C4-2B (cell line): ENCODE data around the gene TUBA4B.

Experiments
- H3K27ac ChIP-seq: fragments of 450-650 bp; 2 replicates; pipeline ENCODE4 v1.5.1; 2017
- ZFX ChIP-seq: fragments of 450-650 bp; IDR thresholded peaks from 2 replicates; pipeline ENCODE4 v1.6.1; 2017
- TF ChIP-seq, protein P1 (sequence below): fragments of 450-650 bp; conservative IDR thresholded peaks from 2 replicates; pipeline ENCODE4 v1.5.1; 2017; ENCODE audit warnings: mild to moderate bottlenecking

Gene TUBA4B

DNA sequence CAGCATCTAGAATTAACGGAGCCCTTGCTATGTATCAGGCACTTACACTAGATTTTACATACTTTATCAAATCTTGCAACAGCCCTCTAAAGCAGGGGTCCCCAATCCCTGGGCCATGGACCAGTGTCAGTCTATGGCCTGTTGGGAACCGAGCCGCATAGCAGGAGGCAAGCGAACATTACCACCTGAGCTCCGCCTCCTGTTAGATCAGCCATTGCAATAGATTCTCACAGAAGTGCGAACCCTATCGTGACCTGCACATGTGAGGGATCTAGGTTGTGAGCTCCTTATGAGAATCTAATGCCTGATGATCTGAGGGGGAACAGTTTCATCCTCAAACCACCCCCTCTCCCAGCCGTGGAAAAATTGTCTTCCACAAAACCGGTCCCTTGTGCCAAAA, 39.6 kb downstream of the TUBA4B start:
- H3K27ac ChIP-seq, result no peak overlapping the region
- TF ChIP-seq ZFX, result no peak
- TF ChIP-seq, protein P1, sequence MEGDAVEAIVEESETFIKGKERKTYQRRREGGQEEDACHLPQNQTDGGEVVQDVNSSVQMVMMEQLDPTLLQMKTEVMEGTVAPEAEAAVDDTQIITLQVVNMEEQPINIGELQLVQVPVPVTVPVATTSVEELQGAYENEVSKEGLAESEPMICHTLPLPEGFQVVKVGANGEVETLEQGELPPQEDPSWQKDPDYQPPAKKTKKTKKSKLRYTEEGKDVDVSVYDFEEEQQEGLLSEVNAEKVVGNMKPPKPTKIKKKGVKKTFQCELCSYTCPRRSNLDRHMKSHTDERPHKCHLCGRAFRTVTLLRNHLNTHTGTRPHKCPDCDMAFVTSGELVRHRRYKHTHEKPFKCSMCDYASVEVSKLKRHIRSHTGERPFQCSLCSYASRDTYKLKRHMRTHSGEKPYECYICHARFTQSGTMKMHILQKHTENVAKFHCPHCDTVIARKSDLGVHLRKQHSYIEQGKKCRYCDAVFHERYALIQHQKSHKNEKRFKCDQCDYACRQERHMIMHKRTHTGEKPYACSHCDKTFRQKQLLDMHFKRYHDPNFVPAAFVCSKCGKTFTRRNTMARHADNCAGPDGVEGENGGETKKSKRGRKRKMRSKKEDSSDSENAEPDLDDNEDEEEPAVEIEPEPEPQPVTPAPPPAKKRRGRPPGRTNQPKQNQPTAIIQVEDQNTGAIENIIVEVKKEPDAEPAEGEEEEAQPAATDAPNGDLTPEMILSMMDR, result no peak

DNA sequence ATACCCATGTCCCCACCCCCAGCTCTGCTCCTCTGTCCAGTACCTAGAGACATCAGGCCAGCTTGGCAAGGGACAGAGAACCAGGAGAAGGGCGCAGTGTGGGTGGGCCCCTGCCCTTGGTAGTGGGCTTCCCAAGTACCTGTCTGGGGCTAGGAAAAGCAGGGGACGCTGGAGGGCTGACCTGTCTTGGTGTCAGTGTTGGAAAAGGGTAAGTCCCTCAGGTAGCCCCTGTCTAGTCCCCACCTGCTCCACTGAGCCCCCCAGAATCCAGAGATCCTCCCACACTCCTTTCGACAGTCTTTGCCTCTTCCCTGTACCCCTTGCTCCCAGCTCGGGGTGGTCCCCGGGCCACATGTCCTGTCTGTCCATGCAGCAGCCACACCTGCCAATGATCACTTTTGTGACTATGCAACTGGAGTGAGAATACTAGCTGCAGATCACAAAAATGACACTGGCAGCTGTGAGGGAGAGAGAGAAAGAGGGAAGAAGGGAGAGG, 40.7 kb downstream of the TUBA4B start:
- no peak overlapping the region for H3K27ac ChIP-seq
- TF ChIP-seq ZFX, result no peak
- TF ChIP-seq, protein P1, result no peak

DNA sequence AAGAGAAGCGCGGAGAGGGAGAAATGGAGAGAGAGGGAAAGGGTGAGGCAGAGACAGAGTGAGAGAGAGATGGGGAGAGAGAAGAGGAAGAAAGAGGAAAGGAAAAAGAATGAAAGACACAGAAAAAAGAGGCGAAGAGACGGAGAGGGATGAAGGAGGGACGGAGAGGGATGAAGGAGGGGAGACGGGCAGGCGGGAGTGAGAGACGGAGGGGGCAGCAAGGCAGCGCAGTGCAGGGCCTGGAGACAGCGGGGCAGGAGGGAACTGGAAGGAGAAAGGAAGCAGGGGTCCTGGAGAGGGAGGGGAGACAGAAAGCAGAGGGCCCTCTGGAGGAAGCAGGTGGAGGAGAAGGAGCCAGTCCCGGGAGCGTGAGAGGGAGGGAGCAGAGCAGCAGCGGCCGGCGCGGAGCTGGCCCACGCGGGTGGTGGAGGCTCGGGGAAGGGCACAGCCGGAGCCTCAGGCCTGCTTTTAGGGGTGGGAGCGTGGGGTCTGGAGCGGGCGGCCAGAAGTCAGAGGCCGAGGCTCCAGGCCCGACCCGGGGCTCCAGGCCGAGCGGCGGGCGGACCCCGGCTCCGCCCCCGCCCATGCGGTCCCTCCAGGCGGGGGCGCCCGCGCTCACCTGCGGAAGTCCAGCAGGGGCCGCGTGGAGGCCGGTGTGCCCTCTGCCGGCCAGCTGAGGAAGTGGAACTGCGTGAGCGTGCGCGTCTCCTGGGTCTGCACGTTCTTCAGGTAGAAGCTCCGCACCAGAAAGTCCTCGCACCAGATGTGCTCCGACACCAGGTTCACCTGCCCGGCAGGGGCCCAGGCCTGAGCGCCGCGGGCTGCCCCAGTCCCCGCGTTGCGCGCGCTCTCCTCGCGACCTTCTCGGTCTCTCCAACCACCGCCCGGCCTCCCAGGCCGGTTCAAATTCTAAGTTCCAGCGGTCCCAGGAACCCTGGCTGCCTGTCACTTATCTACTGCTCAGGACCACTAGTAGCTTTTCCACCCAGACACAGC, 41.6 kb downstream of the TUBA4B start:
- H3K27ac ChIP-seq, result peak overlapping the region; percentile 36

DNA sequence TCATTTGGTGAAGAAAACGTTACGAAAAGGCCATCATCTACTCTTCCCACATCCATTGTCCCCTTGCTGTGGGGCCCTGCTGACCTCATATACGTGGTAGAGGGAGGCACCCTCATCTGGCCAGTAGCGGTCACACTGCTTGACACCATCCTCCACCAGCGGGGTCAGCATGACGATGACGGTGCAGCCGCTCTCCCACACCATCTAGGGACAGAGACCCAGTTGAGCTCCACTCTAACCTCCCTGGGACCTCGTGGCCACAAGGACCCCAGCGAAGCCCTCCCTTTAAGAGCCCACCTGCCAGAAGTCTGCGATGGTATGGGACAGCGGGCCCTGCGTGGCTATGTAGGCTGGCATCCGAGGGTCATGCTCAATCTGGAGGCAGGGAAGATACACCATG, 43.1 kb downstream of the TUBA4B start:
- TF ChIP-seq, protein P1, result no peak
- TF ChIP-seq ZFX, result no peak
- no peak overlapping the region for H3K27ac ChIP-seq

More for the DNA sequence above, 41.6 kb downstream of the TUBA4B start:
- TF ChIP-seq, protein P1, result peak; percentile 97
- TF ChIP-seq ZFX, result peak; percentile 39; the same call in 1 of the 2 replicates

DNA sequence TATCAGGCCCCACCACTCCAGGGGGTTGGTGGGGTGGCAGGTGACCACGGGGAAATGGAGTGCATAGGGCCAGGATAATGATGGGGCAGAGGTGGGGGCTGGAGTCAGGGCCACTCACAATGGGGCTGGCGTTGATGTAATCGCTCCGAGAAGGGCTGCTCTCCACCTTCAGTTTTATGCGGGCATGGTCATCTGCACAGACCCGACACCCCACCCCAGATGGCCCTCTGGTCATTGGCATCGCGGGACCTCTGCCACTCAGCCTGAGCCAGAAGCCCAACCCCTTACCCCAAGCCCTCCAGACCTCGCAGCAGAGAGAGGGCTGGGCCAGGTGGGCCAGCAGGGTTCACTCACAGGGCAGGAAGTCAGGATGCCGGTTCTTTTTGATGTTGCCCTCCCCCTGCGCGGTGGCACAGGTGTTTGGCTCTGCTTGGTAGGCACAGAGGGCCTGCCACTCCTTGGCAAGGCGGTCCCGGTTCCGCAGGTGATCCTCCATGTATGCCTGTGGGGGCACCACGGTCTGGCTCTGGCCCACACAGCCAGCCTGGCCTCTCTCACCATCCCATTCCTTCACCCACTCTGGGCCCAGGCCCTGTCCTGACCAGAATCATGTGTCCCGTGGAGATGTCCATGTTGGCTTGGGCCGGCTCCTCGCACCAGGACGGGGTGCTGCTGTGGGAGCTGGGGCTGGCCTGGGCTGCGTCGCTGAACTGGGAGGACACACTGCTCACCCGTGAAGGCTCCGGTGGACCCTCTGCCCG, 43.8 kb downstream of the TUBA4B start:
- no peak for TF ChIP-seq ZFX
- TF ChIP-seq, protein P1, result no peak
- no peak overlapping the region for H3K27ac ChIP-seq

DNA sequence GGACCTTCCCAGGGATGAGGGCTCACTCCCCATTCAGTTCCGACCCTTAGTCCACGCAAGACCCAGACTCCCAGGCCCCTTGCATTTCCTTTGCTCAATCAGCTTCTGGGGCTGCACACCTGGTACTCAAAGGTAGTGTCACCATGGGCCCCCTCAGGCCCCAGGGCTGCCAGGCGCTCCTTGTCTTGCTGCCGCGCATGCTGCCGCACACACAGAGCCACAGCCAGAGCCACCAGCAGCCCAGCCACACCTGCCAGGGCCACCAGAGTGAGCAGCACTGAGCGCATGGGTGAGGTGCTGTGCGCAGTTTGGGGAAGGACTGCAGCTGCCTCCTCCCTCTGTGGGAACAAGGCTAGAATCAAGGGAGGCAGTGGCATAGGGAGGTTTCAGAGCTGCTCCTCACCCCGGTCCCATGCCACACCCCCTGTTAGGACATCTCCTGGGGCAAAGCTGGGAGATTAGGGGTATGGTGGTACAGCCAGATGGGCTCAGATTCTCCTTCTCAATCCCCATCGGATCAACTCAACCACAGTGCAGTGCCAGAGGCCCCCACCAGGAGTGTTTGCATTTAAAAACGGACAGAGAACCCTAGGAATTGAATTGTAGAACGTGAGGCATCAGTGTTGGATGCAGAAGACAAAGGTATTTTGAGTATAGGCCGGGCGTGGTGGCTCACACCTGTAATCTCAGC, 44.9 kb downstream of the TUBA4B start:
- TF ChIP-seq, protein P1, result no peak
- no peak for TF ChIP-seq ZFX
- H3K27ac ChIP-seq, result no peak overlapping the region
